Right lobe of liver (tissue), 6 donors: ENCODE measurements around the gene ZNF565. TPM values are rescaled to one million over a fixed set of nuclear protein-coding genes. Genes with fewer than 3 reads are reported as not detected.

ENCODE experiments used
- ATAC-seq, 4 donors: fragments of 200-7000 bp; cut with Tn5 transposase; one replicate each; pipeline ENCODE4 v1.9.1; 2020; ENCODE audit warnings: mild to moderate bottlenecking in 4 of 4, moderate library complexity in 4 of 4
- DNase-seq, 3 donors: peaks; one replicate each; pipeline ENCODE4 v3.0.0-alpha.2; 2020
- H3K27ac ChIP-seq, 3 donors: fragments of 200-600 bp; one replicate each; pipeline ENCODE4 v1.8.0; 2022
- H3K27me3 ChIP-seq, 2 donors: fragments of 200-600 bp; one replicate each; pipeline ENCODE4 v1.8.0; 2022
- H3K36me3 ChIP-seq, 4 donors: fragments of 200-600 bp; sonication (generic) in 1 of 4; one replicate each; pipeline versions ENCODE4 v1.5.1 to v1.8.0; 2017 to 2022; ENCODE audit warnings: control low read depth in 1 of 4
- H3K4me1 ChIP-seq, 4 donors: fragments of 200-600 bp; sonication (generic) in 1 of 4; one replicate each; pipeline versions ENCODE4 v1.5.1 to v1.8.0; 2017 to 2022; ENCODE audit warnings: control low read depth in 1 of 4
- H3K4me3 ChIP-seq, 3 donors: fragments of 200-600 bp; one replicate each; pipeline ENCODE4 v1.8.0; 2022
- H3K9me3 ChIP-seq, 4 donors: fragments of 200-600 bp; sonication (generic) in 1 of 4; one replicate each; pipeline versions ENCODE4 v1.5.1 to v1.8.0; 2017 to 2022; ENCODE audit warnings: control low read depth in 1 of 4
- CTCF ChIP-seq, 4 donors: fragments of 200-600 bp in 3 of 4; fragments of 450-650 bp in 1 of 4; IDR thresholded peaks; one replicate each; pipeline versions ENCODE4 v1.5.1 to v1.8.0; 2016 to 2022; ENCODE audit warnings: antibody characterized with exemption in 4 of 4, mild to moderate bottlenecking in 2 of 4
- POLR2A ChIP-seq: fragments of 450-650 bp; IDR thresholded peaks from one replicate; pipeline ENCODE4 v1.6.1; 2017; ENCODE audit warnings: antibody characterized with exemption, mild to moderate bottlenecking
- WGBS: methylation state at CpG from one replicate; pipeline ENCODE4 v1.1.6; 2018; ENCODE audit warnings: low coverage, low lambda C conversion rate; ENCODE audit not compliant: insufficient coverage; ENCODE audit errors: missing lambda C conversion rate; 5-methylcytosine and 5-hydroxymethylcytosine counted together
- intact Hi-C, 2 donors: fragments of 100-400 bp; cut with DNase I; formaldehyde crosslinking; loops; one replicate each; pipeline versions ENCODE4 v1.11.2 to v1.14.1; 2022
- total RNA-seq, 6 experiments: library from RNA; depleted of rRNA in 2 of 6; stranded (reverse); fragments of >200 nt in 2 of 6; fragmentation: NEBNext Ultra II Directional in 3 of 6; extraction: Animal tissue kit (Norgen Biotek cat#: 25700) in 3 of 6; gene quantifications; one replicate each; pipeline versions ENCODE4 v1.1.0 to v1.2.4, GENCODE V29; 2016 to 2023
- donor health status: DM: no; HTN: yes; CAD: no.
- donor health status: DM: no; HTN: no; CAD: no.
- donor health status: DM: no; HTN: no; CAD: no.
- donor health status: DM: no; HTN: yes; CAD: no.
- donor health status: DM: no; HTN: yes; CAD: no.

Gene ZNF565
- total RNA-seq, 6 experiments from 2014 or later = 0.37 to 3.6 (median 2.2) TPM

GRCh38 chr19:36256853-36257519 is 42.5 kb upstream of the ZNF565 start:
- H3K9me3 ChIP-seq = no peaks in the 10 kb centered on the region
- no peaks in the 10 kb centered on the region for H3K27me3 ChIP-seq
- 20% methylated on average over 2 of the region's 42 CpGs for WGBS
- TF ChIP-seq POLR2A (no peak), CTCF (IDR thresholded peaks at IDR 0.05) (no peak)
- H3K4me1 ChIP-seq = no peaks in the 10 kb centered on the region
- peak overlapping the region in 2 of 3 donors; percentile 27 to 42 for H3K4me3 ChIP-seq
- no peak for ATAC-seq
- intact Hi-C loops = no loop called here
- peak overlapping the region in 1 of 3 donors; percentile 29 for H3K27ac ChIP-seq
- no peaks in the 10 kb centered on the region for H3K36me3 ChIP-seq
- DNase-seq = no peak

- H3K27ac ChIP-seq = no peak overlapping the region
- no peaks in the 10 kb centered on the region for H3K9me3 ChIP-seq
- intact Hi-C loops = no loop called here
- DNase-seq (no peak), ATAC-seq (no peak)
- no peaks in the 10 kb centered on the region for H3K27me3 ChIP-seq
- no peak for TF ChIP-seq CTCF (IDR thresholded peaks at IDR 0.05)
- no peak for TF ChIP-seq POLR2A
- 100% methylated on average over 2 of the region's 15 CpGs for WGBS
- no peaks in the 10 kb centered on the region for H3K36me3 ChIP-seq
- H3K4me3 ChIP-seq = no peak overlapping the region
- no peaks in the 10 kb centered on the region for H3K4me1 ChIP-seq
Measured at GRCh38 chr19:36256064-36256463, 41.6 kb upstream of the ZNF565 start.

GRCh38 chr19:36255316-36255715 is 40.9 kb upstream of the ZNF565 start:
- Histone ChIP-seq H3K4me1 (no peaks in the 10 kb centered on the region), H3K9me3 (no peaks in the 10 kb centered on the region), H3K27me3 (no peaks in the 10 kb centered on the region), H3K27ac (no peak overlapping the region), H3K4me3 (no peak overlapping the region), H3K36me3 (no peaks in the 10 kb centered on the region)
- intact Hi-C loops = no loop called here
- TF ChIP-seq POLR2A (no peak), CTCF (IDR thresholded peaks at IDR 0.05) (no peak)
- no peak for DNase-seq
- 90% methylated on average over 14 of the region's 28 CpGs for WGBS
- ATAC-seq = no peak

GRCh38 chr19:36254848-36255247 is 40.4 kb upstream of the ZNF565 start:
- no peak overlapping the region for H3K27ac ChIP-seq
- no peaks in the 10 kb centered on the region for H3K4me1 ChIP-seq
- H3K36me3 ChIP-seq = no peaks in the 10 kb centered on the region
- intact Hi-C loops = no loop called here
- H3K9me3 ChIP-seq = no peaks in the 10 kb centered on the region
- TF ChIP-seq POLR2A = no peak
- TF ChIP-seq CTCF (IDR thresholded peaks at IDR 0.05) = no peak
- H3K4me3 ChIP-seq = no peak overlapping the region
- no peak for ATAC-seq
- DNase-seq = no peak
- 81% methylated on average over 7 of the region's 11 CpGs for WGBS
- H3K27me3 ChIP-seq = no peaks in the 10 kb centered on the region
